H9 (cell line): Measurements from ENCODE around the gene TMEM123. TPM values are rescaled to one million over a fixed set of nuclear protein-coding genes. Genes with fewer than 3 reads are reported as not detected.

Experiments used
- DNase-seq: peaks from one replicate; pipeline ENCODE4 v3.0.0-alpha.2; 2017
- H2AFZ ChIP-seq: one replicate; pipeline ENCODE4 v1.6.1; 2013; ENCODE audit warnings: mild to moderate bottlenecking, low read length, control low read depth, moderate library complexity
- H2AK5ac ChIP-seq: 2 replicates; pipeline ENCODE4 v1.6.1; 2013; ENCODE audit warnings: low read length, control low read depth, mixed read lengths; ENCODE audit not compliant: insufficient read length
- H2BK120ac ChIP-seq: one replicate; pipeline ENCODE4 v1.6.1; 2013; ENCODE audit warnings: low read depth, mild to moderate bottlenecking, low read length, control low read depth, inconsistent platforms; ENCODE audit not compliant: poor library complexity, severe bottlenecking
- H2BK12ac ChIP-seq: 2 replicates; pipeline ENCODE4 v1.6.1; 2013; ENCODE audit warnings: low read length, control low read depth, mixed read lengths, low read depth; ENCODE audit not compliant: insufficient read length
- H2BK15ac ChIP-seq: 2 replicates; pipeline ENCODE4 v1.6.1; 2013; ENCODE audit warnings: low read depth, low read length, control low read depth
- H2BK20ac ChIP-seq: one replicate; pipeline ENCODE4 v1.6.1; 2013; ENCODE audit warnings: low read depth, mild to moderate bottlenecking, low read length, control low read depth, inconsistent platforms; ENCODE audit not compliant: poor library complexity, severe bottlenecking
- H2BK5ac ChIP-seq: 2 replicates; pipeline ENCODE4 v1.6.1; 2013; ENCODE audit warnings: low read length, control low read depth, mixed read lengths; ENCODE audit not compliant: insufficient read length
- H3K14ac ChIP-seq: 2 replicates; pipeline ENCODE4 v1.6.1; 2013; ENCODE audit warnings: low read length, control low read depth; ENCODE audit not compliant: insufficient read depth
- H3K18ac ChIP-seq: 2 replicates; pipeline ENCODE4 v1.6.1; 2013; ENCODE audit warnings: low read depth, mild to moderate bottlenecking, mixed read lengths, low read length, control low read depth; ENCODE audit not compliant: insufficient read length
- H3K23ac ChIP-seq: 2 replicates; pipeline ENCODE4 v1.6.1; 2013; ENCODE audit warnings: low read length, control low read depth, mixed read lengths, low read depth; ENCODE audit not compliant: insufficient read length
- H3K23me2 ChIP-seq: 2 replicates; pipeline ENCODE4 v1.6.1; 2013; ENCODE audit warnings: low read depth, mild to moderate bottlenecking, mixed read lengths, low read length, control low read depth; ENCODE audit not compliant: insufficient read length, poor library complexity, severe bottlenecking
- H3K27ac ChIP-seq: 2 replicates; pipeline ENCODE4 v1.5.1; 2013; ENCODE audit warnings: low read length, control low read depth, mixed read lengths, low read depth; ENCODE audit not compliant: insufficient read length
- H3K27me3 ChIP-seq: 2 replicates; pipeline ENCODE4 v1.6.1; 2013; ENCODE audit warnings: low read length, control low read depth, inconsistent platforms; ENCODE audit not compliant: insufficient read depth
- H3K4ac ChIP-seq: 2 replicates; pipeline ENCODE4 v1.6.1; 2013; ENCODE audit warnings: low read depth, mild to moderate bottlenecking, control low read depth, inconsistent platforms, low read length, moderate library complexity
- H3K4me1 ChIP-seq: 2 replicates; pipeline ENCODE4 v1.6.1; 2013; ENCODE audit warnings: low read length, control low read depth, inconsistent platforms; ENCODE audit not compliant: insufficient read depth
- H3K4me2 ChIP-seq: 2 replicates; pipeline ENCODE4 v1.6.1; 2013; ENCODE audit warnings: low read length, control low read depth, mixed read lengths; ENCODE audit not compliant: insufficient read length, insufficient read depth
- H3K56ac ChIP-seq: 2 replicates; pipeline ENCODE4 v1.6.1; 2013; ENCODE audit warnings: low read depth, mild to moderate bottlenecking, mixed read lengths, low read length, control low read depth; ENCODE audit not compliant: insufficient read length
- H3K79me1 ChIP-seq: 2 replicates; pipeline ENCODE4 v1.6.1; 2013; ENCODE audit warnings: low read depth, mild to moderate bottlenecking, moderate library complexity, low read length, control low read depth, inconsistent platforms; ENCODE audit not compliant: insufficient read depth, poor library complexity, severe bottlenecking
- H3K79me2 ChIP-seq: 2 replicates; pipeline ENCODE4 v1.6.1; 2013; ENCODE audit warnings: low read length, control low read depth, inconsistent platforms; ENCODE audit not compliant: insufficient read depth
- H3K9ac ChIP-seq: 2 replicates; pipeline ENCODE4 v1.6.1; 2013; ENCODE audit warnings: low read length, control low read depth, mixed read lengths; ENCODE audit not compliant: insufficient read length; ENCODE audit errors: extremely low read depth
- H3K9me3 ChIP-seq: one replicate; pipeline ENCODE4 v1.6.1; 2013; ENCODE audit warnings: low read depth, low read length, inconsistent platforms; ENCODE audit not compliant: control insufficient read depth
- H3T11ph ChIP-seq: one replicate; pipeline ENCODE4 v1.6.1; 2013; ENCODE audit warnings: mild to moderate bottlenecking, low read length, control low read depth, inconsistent platforms
- H4K20me1 ChIP-seq: one replicate; pipeline ENCODE4 v1.6.1; 2013; ENCODE audit not compliant: control insufficient read depth, insufficient read length, insufficient read depth
- H4K5ac ChIP-seq: 2 replicates; pipeline ENCODE4 v1.6.1; 2013; ENCODE audit warnings: low read depth, mild to moderate bottlenecking, mixed read lengths, low read length, control low read depth; ENCODE audit not compliant: insufficient read length
- H4K8ac ChIP-seq: replicated peaks from 2 replicates; pipeline ENCODE4 v1.6.1; 2013; ENCODE audit warnings: low read length, control low read depth, mixed read lengths, low read depth; ENCODE audit not compliant: insufficient read length
- H4K91ac ChIP-seq: 2 replicates; pipeline ENCODE4 v1.6.1; 2013; ENCODE audit warnings: low read depth, mild to moderate bottlenecking, moderate library complexity, mixed read lengths, low read length, control low read depth; ENCODE audit not compliant: insufficient read length
- H3K27ac Mint-ChIP-seq, 3 experiments: 2 replicates in 2 of 3; 3 replicates in 1 of 3; pipeline ENCODE4 v1.8.0; 2020 to 2021; ENCODE audit warnings: mixed read lengths in 3 of 3, mild to moderate bottlenecking in 1 of 3, moderate library complexity in 1 of 3
- H3K27me3 Mint-ChIP-seq: 2 replicates; pipeline ENCODE4 v1.8.0; 2021; ENCODE audit warnings: low read depth, mild to moderate bottlenecking, moderate library complexity, mixed read lengths
- H3K36me3 Mint-ChIP-seq, 3 experiments: 2 replicates in 2 of 3; 3 replicates in 1 of 3; pipeline ENCODE4 v1.8.0; 2020 to 2021; ENCODE audit warnings: low read depth in 3 of 3, mixed read lengths in 3 of 3; ENCODE audit not compliant: insufficient read depth in 1 of 3
- H3K4me1 Mint-ChIP-seq, 2 experiments: 2 replicates each; pipeline ENCODE4 v1.8.0; 2020; ENCODE audit warnings: mixed read lengths in 2 of 2
- H3K4me3 Mint-ChIP-seq, 2 experiments: 2 replicates in 1 of 2; 3 replicates in 1 of 2; pipeline ENCODE4 v1.8.0; 2020 to 2021; ENCODE audit warnings: mild to moderate bottlenecking in 2 of 2, mixed read lengths in 2 of 2, moderate library complexity in 1 of 2
- H3K9me3 Mint-ChIP-seq, 2 experiments: 2 replicates in 1 of 2; 3 replicates in 1 of 2; pipeline ENCODE4 v1.8.0; 2020; ENCODE audit warnings: mild to moderate bottlenecking in 2 of 2, mixed read lengths in 2 of 2, moderate library complexity in 1 of 2
- whole genome bisulfite sequencing: extraction: QIAGEN DNeasy Blood & Tissue Kit; methylation state at CpG from one replicate; pipeline ENCODE4 v1.1.7; 2013; ENCODE audit warnings: missing lambda C conversion rate, low lambda C conversion rate, mixed read lengths; ENCODE audit not compliant: insufficient read length; ENCODE audit errors: extremely low coverage; 5-methylcytosine and 5-hydroxymethylcytosine counted together
- total RNA-seq: library from RNA; stranded (reverse); gene quantifications from 2 replicates; pipeline ENCODE4 v1.2.1, GENCODE V29; 2021
- TF ChIP-seq, protein P1 (sequence below): fragments of 200-600 bp; sonication (generic); conservative IDR thresholded peaks from 3 replicates; pipeline ENCODE4 v1.8.0; 2021; ENCODE audit warnings: antibody characterized with exemption, mild to moderate bottlenecking

The TMEM123 gene
- total RNA-seq, 1 experiment from 2014 or later, result 76.7 TPM

DNA sequence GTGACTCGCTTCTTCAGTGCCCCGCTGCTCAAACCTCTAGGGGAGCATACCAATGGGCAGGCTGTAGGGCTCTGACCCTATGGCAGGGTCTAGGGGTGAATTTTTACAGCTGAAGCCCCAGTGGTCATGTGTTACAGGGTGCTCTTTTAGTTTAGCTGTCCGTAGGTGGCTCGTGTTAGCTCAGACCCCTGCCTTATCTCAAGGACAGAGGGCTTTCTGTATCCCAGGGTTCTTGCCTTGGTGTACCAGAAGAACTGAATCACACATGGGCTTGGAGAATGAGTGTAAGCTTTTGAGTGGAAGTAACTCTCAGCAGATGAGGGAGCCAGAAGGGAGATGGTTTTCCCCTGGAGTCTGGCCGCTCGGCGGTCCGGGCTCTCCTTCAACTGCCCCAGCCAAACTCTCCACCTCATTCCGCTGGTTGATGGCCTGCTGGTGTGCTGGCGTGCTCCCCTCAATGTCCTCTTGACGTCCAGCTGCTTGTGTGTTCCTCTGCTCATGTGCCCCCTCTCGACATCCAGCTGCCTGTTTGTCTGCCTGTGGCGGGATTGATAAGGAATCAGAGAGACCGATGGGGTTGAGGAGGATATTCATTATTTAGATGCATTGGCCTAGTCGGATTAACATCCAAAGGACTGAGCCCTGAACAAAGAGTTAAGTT, 68.0 kb downstream of the TMEM123 start:
- Histone ChIP-seq H3K56ac (no peak overlapping the region), H4K8ac (no peak overlapping the region), H4K5ac (no peak overlapping the region), H3K79me1 (no peaks in the 10 kb centered on the region), H2BK120ac (no peak overlapping the region), H3K18ac (no peak overlapping the region), H2AFZ (no peak overlapping the region), H2BK5ac (no peak overlapping the region), H2AK5ac (no peak overlapping the region), H4K91ac (no peak overlapping the region), H3K14ac (no peak overlapping the region), H2BK12ac (no peak overlapping the region), H3K4me2 (no peak overlapping the region), H3K23me2 (no peaks in the 10 kb centered on the region), H3K4ac (no peak overlapping the region), H3T11ph (no peak overlapping the region), H3K27me3 (no peaks in the 10 kb centered on the region), H4K20me1 (no peaks in the 10 kb centered on the region), H2BK20ac (no peak overlapping the region), H3K79me2 (no peaks in the 10 kb centered on the region), H3K9me3 (no peaks in the 10 kb centered on the region), H2BK15ac (no peak overlapping the region), H3K4me1 (no peaks in the 10 kb centered on the region), H3K9ac (no peak overlapping the region), H3K27ac (no peak overlapping the region), H3K23ac (peak overlapping the region; percentile 69)
- Mint-ChIP-seq H3K36me3 (peaks cover 2 to 36% (median 24%) of the 10 kb centered on the region in 3 experiments; a peak in 5 of 7 replicates), H3K27ac (peak overlapping the region in 2 of 3 experiments; percentile 5 to 30; a peak in 3 of 7 replicates), H3K4me1 (peaks cover 16 to 18% of the 10 kb centered on the region in 2 experiments), H3K4me3 (no peak overlapping the region), H3K27me3 (no peaks in the 10 kb centered on the region), H3K9me3 (no peaks in the 10 kb centered on the region)
- DNase-seq, result no peak
- no CpG with 5 or more reads among the region's 15 CpGs for WGBS
- TF ChIP-seq, protein P1, sequence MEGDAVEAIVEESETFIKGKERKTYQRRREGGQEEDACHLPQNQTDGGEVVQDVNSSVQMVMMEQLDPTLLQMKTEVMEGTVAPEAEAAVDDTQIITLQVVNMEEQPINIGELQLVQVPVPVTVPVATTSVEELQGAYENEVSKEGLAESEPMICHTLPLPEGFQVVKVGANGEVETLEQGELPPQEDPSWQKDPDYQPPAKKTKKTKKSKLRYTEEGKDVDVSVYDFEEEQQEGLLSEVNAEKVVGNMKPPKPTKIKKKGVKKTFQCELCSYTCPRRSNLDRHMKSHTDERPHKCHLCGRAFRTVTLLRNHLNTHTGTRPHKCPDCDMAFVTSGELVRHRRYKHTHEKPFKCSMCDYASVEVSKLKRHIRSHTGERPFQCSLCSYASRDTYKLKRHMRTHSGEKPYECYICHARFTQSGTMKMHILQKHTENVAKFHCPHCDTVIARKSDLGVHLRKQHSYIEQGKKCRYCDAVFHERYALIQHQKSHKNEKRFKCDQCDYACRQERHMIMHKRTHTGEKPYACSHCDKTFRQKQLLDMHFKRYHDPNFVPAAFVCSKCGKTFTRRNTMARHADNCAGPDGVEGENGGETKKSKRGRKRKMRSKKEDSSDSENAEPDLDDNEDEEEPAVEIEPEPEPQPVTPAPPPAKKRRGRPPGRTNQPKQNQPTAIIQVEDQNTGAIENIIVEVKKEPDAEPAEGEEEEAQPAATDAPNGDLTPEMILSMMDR, result no peak
